SK-N-SH (cell line): Measurements from ENCODE around the gene RERGL. TPM values are rescaled to one million over a fixed set of nuclear protein-coding genes. Genes with fewer than 3 reads are reported as not detected.

Experiments used
- CTCF ChIA-PET: fragments of 300-600, 350-600 bp; formaldehyde crosslinking; extraction: SDS; loops from one replicate; lab custom pipeline; 2021; lab: Yijun Ruan, JAX
- POLR2A ChIA-PET: fragments of 350-600 bp; sonication (Branson Sonifier 250); formaldehyde crosslinking; extraction: SDS; loops from one replicate; lab custom pipeline; 2020; ENCODE audit warnings: antibody characterized with exemption, inconsistent platforms; lab: Yijun Ruan, JAX
- DNase-seq: peaks from one replicate; pipeline ENCODE4 v3.0.0; 2012
- H2AFZ ChIP-seq: fragments of 200-600 bp; sonication (generic); 2 replicates; pipeline ENCODE4 v1.8.1; 2016; ENCODE audit warnings: antibody characterized with exemption, mild to moderate bottlenecking, low read depth
- H3F3A ChIP-seq: fragments of 200-600 bp; sonication (generic); replicated peaks from 2 replicates; pipeline ENCODE3; 2016; ENCODE audit warnings: antibody characterized with exemption, mild to moderate bottlenecking; ENCODE audit not compliant: insufficient read depth
- H3K27ac ChIP-seq, 2 experiments: fragments of 200-500 bp in 1 of 2; fragments of 200-600 bp in 1 of 2; sonication (Bioruptor generic) in 1 of 2; sonication (generic), shearing (Covaris generic) in 1 of 2; 2 replicates each; pipeline versions ENCODE4 v1.5.1 to v1.6.1; 2014 to 2016; ENCODE audit warnings: low read depth in 2 of 2, inconsistent platforms in 1 of 2, low read length in 1 of 2, mild to moderate bottlenecking in 1 of 2, mixed read lengths in 1 of 2
- H3K27me3 ChIP-seq: fragments of 200-600 bp; sonication (generic), shearing (Covaris generic); 2 replicates; pipeline ENCODE4 v1.6.1; 2016; ENCODE audit warnings: mixed run types; ENCODE audit not compliant: insufficient read depth
- H3K36me3 ChIP-seq, 2 experiments: fragments of 200-500 bp in 1 of 2; fragments of 200-600 bp in 1 of 2; sonication (Bioruptor generic) in 1 of 2; sonication (generic) in 1 of 2; replicated peaks in 1 of 2; 2 replicates each; pipeline versions ENCODE3 to v1.5.1; 2014 to 2016; ENCODE audit warnings: low read length in 1 of 2, mild to moderate bottlenecking in 1 of 2; ENCODE audit not compliant: insufficient read depth in 2 of 2, control insufficient read depth in 1 of 2
- H3K4me1 ChIP-seq, 2 experiments: fragments of 200-500 bp in 1 of 2; fragments of 200-600 bp in 1 of 2; sonication (Bioruptor generic) in 1 of 2; sonication (generic), shearing (Covaris generic) in 1 of 2; 2 replicates each; pipeline versions ENCODE4 v1.5.1 to v1.6.1; 2014 to 2016; ENCODE audit warnings: low read depth in 1 of 2, low read length in 1 of 2, mixed run types in 1 of 2; ENCODE audit not compliant: insufficient read depth in 2 of 2, control insufficient read depth in 1 of 2
- H3K4me2 ChIP-seq: fragments of 200-600 bp; sonication (generic), shearing (Covaris generic); 2 replicates; pipeline ENCODE4 v1.6.1; 2017; ENCODE audit warnings: mixed run types
- H3K4me3 ChIP-seq, 2 experiments: fragments of 200-500 bp in 1 of 2; fragments of 200-600 bp in 1 of 2; sonication (Bioruptor generic) in 1 of 2; sonication (generic), shearing (Covaris generic) in 1 of 2; 2 replicates each; pipeline versions ENCODE4 v1.5.1 to v1.8.1; 2014 to 2016; ENCODE audit warnings: low read depth in 2 of 2, inconsistent platforms in 1 of 2, low read length in 1 of 2, mild to moderate bottlenecking in 1 of 2, mixed read lengths in 1 of 2, moderate library complexity in 1 of 2
- H3K79me2 ChIP-seq: fragments of 200-600 bp; sonication (generic); 2 replicates; pipeline ENCODE4 v1.8.1; 2017; ENCODE audit warnings: mild to moderate bottlenecking; ENCODE audit not compliant: insufficient read depth
- H3K9ac ChIP-seq: fragments of 200-600 bp; sonication (generic); 2 replicates; pipeline ENCODE4 v1.6.1; 2017; ENCODE audit warnings: mixed run types
- H3K9me2 ChIP-seq: fragments of 200-600 bp; sonication (generic); 2 replicates; pipeline ENCODE4 v1.6.1; 2017; ENCODE audit warnings: mixed run types
- H3K9me3 ChIP-seq: fragments of 200-600 bp; sonication (generic); 2 replicates; pipeline ENCODE4 v1.6.1; 2017; ENCODE audit warnings: mixed run types, mild to moderate bottlenecking, moderate library complexity
- H4K20me1 ChIP-seq: fragments of 200-600 bp; sonication (generic); 2 replicates; pipeline ENCODE4 v1.6.1; 2017; ENCODE audit warnings: mild to moderate bottlenecking, mixed run types; ENCODE audit not compliant: insufficient read depth
- CHD2 ChIP-seq: fragments of 150-350 bp; IDR thresholded peaks from 2 replicates; pipeline ENCODE4 v1.6.1; 2018; ENCODE audit warnings: low read length; ENCODE audit not compliant: partially characterized antibody
- ELF1 ChIP-seq: IDR thresholded peaks from 2 replicates; pipeline ENCODE4 v1.4.0; 2012
- EP300 ChIP-seq, 2 experiments: IDR thresholded peaks; 2 replicates each; pipeline versions ENCODE4 v1.4.0 to v1.6.1; 2012; ENCODE audit warnings: borderline replicate concordance in 1 of 2, low read depth in 1 of 2, low read length in 1 of 2
- EZH2phosphoT487 ChIP-seq: fragments of 200-600 bp; sonication (generic); IDR thresholded peaks from 2 replicates; pipeline ENCODE4 v1.6.1; 2017; ENCODE audit warnings: low read depth, mixed run types, mild to moderate bottlenecking, antibody characterized with exemption, moderate library complexity, borderline replicate concordance
- FOXJ3 ChIP-seq: sonication (generic); formaldehyde crosslinking; IDR thresholded peaks from 2 replicates; pipeline ENCODE4 v1.5.1; 2020; ENCODE audit warnings: mild to moderate bottlenecking, missing genetic modification reagents
- GABPA ChIP-seq: IDR thresholded peaks from 2 replicates; pipeline ENCODE4 v1.4.0; 2012; ENCODE audit warnings: low read depth, mild to moderate bottlenecking
- GATA2 ChIP-seq: sonication (generic); formaldehyde crosslinking; IDR thresholded peaks from 2 replicates; pipeline ENCODE4 v1.5.0; 2020; ENCODE audit warnings: mild to moderate bottlenecking, missing genetic modification reagents
- MEF2A ChIP-seq: IDR thresholded peaks from 2 replicates; pipeline ENCODE4 v1.4.0; 2012; ENCODE audit warnings: low read depth, borderline replicate concordance
- MXI1 ChIP-seq: IDR thresholded peaks from 2 replicates; pipeline ENCODE4 v1.6.1; 2012; ENCODE audit warnings: mild to moderate bottlenecking, low read depth, low read length, improper control_type of control experiment
- NFIC ChIP-seq: IDR thresholded peaks from 2 replicates; pipeline ENCODE4 v1.4.0; 2012; ENCODE audit warnings: borderline replicate concordance
- NRF1 ChIP-seq: IDR thresholded peaks from 2 replicates; pipeline ENCODE4 v1.6.1; 2012; ENCODE audit warnings: low read depth, mild to moderate bottlenecking, low read length
- PBX3 ChIP-seq: IDR thresholded peaks from 2 replicates; pipeline ENCODE4; 2012
- POLR2AphosphoS5 ChIP-seq: IDR thresholded peaks from 2 replicates; pipeline ENCODE4 v1.6.1; 2012; ENCODE audit warnings: low read depth, low read length
- RCOR1 ChIP-seq: fragments of 150-350 bp; IDR thresholded peaks from 2 replicates; pipeline ENCODE4 v1.6.1; 2017; ENCODE audit warnings: antibody characterized with exemption, low read length
- RFX5 ChIP-seq: IDR thresholded peaks from 2 replicates; pipeline ENCODE4 v1.6.1; 2012; ENCODE audit warnings: mild to moderate bottlenecking, improper control_type of control experiment, low read length
- SMC3 ChIP-seq: IDR thresholded peaks from 2 replicates; pipeline ENCODE4 v1.6.1; 2012; ENCODE audit warnings: low read depth, low read length, improper control_type of control experiment
- TAF1 ChIP-seq: IDR thresholded peaks from 2 replicates; pipeline ENCODE4 v1.6.1; 2012; ENCODE audit warnings: low read depth, mild to moderate bottlenecking, low read length, moderate library complexity, borderline replicate concordance
- USF1 ChIP-seq: IDR thresholded peaks from 2 replicates; pipeline ENCODE4 v1.4.0; 2012; ENCODE audit warnings: low read depth, borderline replicate concordance
- WGBS: methylation state at CpG from one replicate; pipeline ENCODE4 v1.1.6; 2017; ENCODE audit warnings: low lambda C conversion rate; 5-methylcytosine and 5-hydroxymethylcytosine counted together
- polyA plus RNA-seq, 3 experiments: library from polyadenylated mRNA; depleted of rRNA; stranded (reverse); fragments of >200 nt; gene quantifications; 2 replicates each; pipeline ENCODE4 v1.2.3, GENCODE V29; 2012
- TF ChIP-seq, protein P1 (sequence below): IDR thresholded peaks from 2 replicates; pipeline ENCODE4 v1.4.0; 2012; ENCODE audit warnings: low read depth

The RERGL gene
- polyA plus RNA-seq, 1 of the 3 experiments (the other 2 are of a cell fraction): 0.13 TPM

DNA sequence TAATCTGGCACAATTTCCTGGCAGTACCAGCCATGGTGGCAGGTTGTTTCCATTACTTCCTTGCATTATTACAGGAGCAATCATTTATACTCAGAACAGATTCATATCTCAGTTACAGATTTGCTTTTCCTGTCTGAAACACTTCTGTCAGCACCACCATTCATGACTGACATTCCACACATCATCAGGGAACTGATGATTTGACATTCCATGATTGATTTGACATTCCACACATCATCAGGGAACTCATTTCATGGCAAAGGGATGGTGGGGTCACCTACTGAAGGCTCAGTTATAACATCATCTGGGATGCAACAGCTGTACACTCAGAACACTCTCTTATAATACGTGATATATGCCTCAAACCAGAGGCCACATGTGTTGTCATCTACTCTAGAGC lies 30.9 kb upstream of the RERGL start:
- Histone ChIP-seq H4K20me1 (no peaks in the 10 kb centered on the region), H3K9me3 (peaks cover 7% of the 10 kb centered on the region), H3K4me3 (no peak overlapping the region), H3K4me1 (no peaks in the 10 kb centered on the region), H3K4me2 (no peak overlapping the region), H3K9me2 (no peaks in the 10 kb centered on the region), H3K27ac (no peak overlapping the region), H3K27me3 (no peaks in the 10 kb centered on the region; the same call in 1 of the 2 replicates), H3K79me2 (no peaks in the 10 kb centered on the region), H3K9ac (no peak overlapping the region), H3K36me3 (no peaks in the 10 kb centered on the region), H2AFZ (no peak overlapping the region), H3F3A (no peaks in the 10 kb centered on the region)
- WGBS: 0% methylated on average over 1 of the region's 1 CpG
- TF ChIP-seq GATA2 (CRISPR knock-in tag) (no peak), TAF1 (no peak), PBX3 (no peak), MEF2A (no peak), USF1 (no peak), RCOR1 (no peak)
- TF ChIP-seq, protein P1, sequence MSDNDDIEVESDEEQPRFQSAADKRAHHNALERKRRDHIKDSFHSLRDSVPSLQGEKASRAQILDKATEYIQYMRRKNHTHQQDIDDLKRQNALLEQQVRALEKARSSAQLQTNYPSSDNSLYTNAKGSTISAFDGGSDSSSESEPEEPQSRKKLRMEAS: no peak
- ChIA-PET CTCF (no interaction called here), POLR2A (no interaction called here)
- no peak for DNase-seq

- ChIA-PET POLR2A (no interaction called here), CTCF (no interaction called here)
- Histone ChIP-seq H3K4me3 (no peak overlapping the region), H3K4me2 (no peak overlapping the region), H3K27me3 (no peaks in the 10 kb centered on the region), H2AFZ (no peak overlapping the region), H3K79me2 (no peaks in the 10 kb centered on the region), H3K9ac (no peak overlapping the region), H3K36me3 (no peaks in the 10 kb centered on the region), H3K27ac (no peak overlapping the region), H4K20me1 (no peaks in the 10 kb centered on the region), H3F3A (no peaks in the 10 kb centered on the region), H3K9me2 (no peaks in the 10 kb centered on the region), H3K4me1 (no peaks in the 10 kb centered on the region), H3K9me3 (no peaks in the 10 kb centered on the region)
- WGBS: 3% methylated on average over 4 of the region's 4 CpGs
- no peak for DNase-seq
- TF ChIP-seq MXI1 (no peak), CHD2 (no peak), RCOR1 (no peak), GABPA (no peak), NRF1 (no peak), EP300 (IDR thresholded peaks at IDR 0.05; ENCODE audit: borderline replicate concordance in 1 of 2, low read depth in 1 of 2, low read length in 1 of 2) (no peak), EZH2phosphoT487 (no peak), FOXJ3 (CRISPR knock-in tag) (no peak), RFX5 (no peak), ELF1 (no peak), POLR2AphosphoS5 (no peak), SMC3 (no peak), USF1 (no peak), NFIC (no peak), MEF2A (no peak)
- TF ChIP-seq, protein P1: no peak
Observed at GRCh38 chr12:18108611-18109010, 18.6 kb upstream of the RERGL start.
